K562 (cell line): ENCODE data around the gene ARMC9. TPM values are rescaled to one million over a fixed set of nuclear protein-coding genes. Genes with fewer than 3 reads are reported as not detected.

Experiments used
- ATAC-seq: fragments of 200-7000 bp; cut with Tn5 transposase; 3 replicates; pipeline ENCODE4 v1.9.1; 2020; ENCODE audit warnings: moderate library complexity
- BruUV-seq: library from RNA; stranded (reverse); fragments of 400-500 nt; replicated peaks from 2 replicates; lab custom pipeline; 2021; lab: Mats Ljungman, UMichigan
- CTCF ChIA-PET: fragments of 300-600 bp; formaldehyde crosslinking; extraction: SDS; loops from one replicate; lab custom pipeline; 2021; ENCODE audit warnings: low intra/inter-chr PET ratio; lab: Yijun Ruan, JAX
- POLR2A ChIA-PET: fragments of 300-600, 350-650 bp; sonication (Branson Sonifier 250); formaldehyde crosslinking; extraction: SDS; loops from one replicate; lab custom pipeline; 2021; ENCODE audit warnings: antibody characterized with exemption, inconsistent platforms; lab: Yijun Ruan, JAX
- DNase-seq, 4 experiments: peaks; one replicate each; pipeline versions ENCODE4 v3.0.0 to v3.0.0-alpha.2; 2011 to 2018; ENCODE audit warnings: low spot score in 3 of 4, mixed read lengths in 3 of 4; ENCODE audit errors: extremely low read depth in 1 of 4
- FAIRE-seq: peaks from 2 replicates; lab custom pipeline; 2011; peaks lifted over from hg19 to GRCh38; lab: Jason Lieb, UNC
- H2AFZ ChIP-seq: 2 replicates; pipeline ENCODE4 v1.6.0; 2011; ENCODE audit warnings: low read depth, low read length, control low read depth, inconsistent platforms
- H3K27ac ChIP-seq: fragments of 200-600 bp; 3 replicates; pipeline ENCODE4 v1.8.0; 2011; ENCODE audit warnings: low read depth, mild to moderate bottlenecking, control low read depth, inconsistent platforms, low read length, moderate library complexity, mixed read lengths; ENCODE audit errors: extremely low read depth
- H3K27me3 ChIP-seq, 2 experiments: fragments of 300-600 bp in 1 of 2; 2 replicates in 1 of 2; 3 replicates in 1 of 2; pipeline versions ENCODE4 v1.6.0 to v1.8.0; 2011; ENCODE audit warnings: inconsistent platforms in 2 of 2, low read length in 2 of 2, mild to moderate bottlenecking in 1 of 2, mixed read lengths in 1 of 2, moderate library complexity in 1 of 2; ENCODE audit not compliant: control insufficient read depth in 2 of 2, insufficient read depth in 2 of 2
- H3K36me3 ChIP-seq: fragments of 300-600 bp; 3 replicates; pipeline ENCODE4 v1.8.0; 2011; ENCODE audit warnings: mild to moderate bottlenecking, low read length, inconsistent platforms; ENCODE audit not compliant: control insufficient read depth, insufficient read depth
- H3K4me1 ChIP-seq, 2 experiments: fragments of 200-600 bp in 1 of 2; replicated peaks in 1 of 2; 2 replicates in 1 of 2; 3 replicates in 1 of 2; pipeline versions ENCODE4 v1.5.1 to v1.8.0; 2011; ENCODE audit warnings: inconsistent platforms in 2 of 2, low read length in 2 of 2, mild to moderate bottlenecking in 1 of 2, mixed read lengths in 1 of 2, moderate library complexity in 1 of 2; ENCODE audit not compliant: control insufficient read depth in 2 of 2, insufficient read depth in 2 of 2
- H3K4me2 ChIP-seq: 2 replicates; pipeline ENCODE4 v1.6.1; 2011; ENCODE audit warnings: low read length, control low read depth, inconsistent platforms, mixed read lengths; ENCODE audit not compliant: insufficient read depth
- H3K4me3 ChIP-seq: fragments of 200-600 bp; sonication (generic), shearing (Covaris generic); 2 replicates; pipeline ENCODE4 v1.5.1; 2016; ENCODE audit warnings: control low read depth, inconsistent platforms
- H3K79me2 ChIP-seq: fragments of 200-600 bp; 3 replicates; pipeline ENCODE4 v1.8.0; 2011; ENCODE audit warnings: low read length, inconsistent platforms; ENCODE audit not compliant: control insufficient read depth, insufficient read depth
- H3K9ac ChIP-seq, 2 experiments: 2 replicates each; pipeline versions ENCODE4 v1.6.0 to v1.6.1; 2011; ENCODE audit warnings: low read depth in 2 of 2, low read length in 2 of 2, control low read depth in 1 of 2, inconsistent platforms in 1 of 2, mild to moderate bottlenecking in 1 of 2, mixed read lengths in 1 of 2; ENCODE audit not compliant: insufficient read depth in 1 of 2
- H3K9me1 ChIP-seq: one replicate; pipeline ENCODE4 v1.6.0; 2011; ENCODE audit warnings: inconsistent platforms, mild to moderate bottlenecking, low read length, moderate library complexity; ENCODE audit not compliant: control insufficient read depth, insufficient read depth
- H3K9me3 ChIP-seq: replicated peaks from 2 replicates; pipeline ENCODE4 v1.5.1; 2011; ENCODE audit warnings: low read depth, low read length, inconsistent platforms; ENCODE audit not compliant: control insufficient read depth, insufficient read depth
- H4K20me1 ChIP-seq: replicated peaks from 2 replicates; pipeline ENCODE4 v1.6.1; 2011; ENCODE audit warnings: low read length, inconsistent platforms, mixed read lengths; ENCODE audit not compliant: control insufficient read depth, insufficient read depth
- ATF7 ChIP-seq: fragments of 450-650 bp; IDR thresholded peaks from 2 replicates; pipeline ENCODE4 v1.7.1; 2014; ENCODE audit warnings: mild to moderate bottlenecking, moderate library complexity
- CBFA2T3 ChIP-seq: fragments of 450-650 bp; IDR thresholded peaks from 2 replicates; pipeline ENCODE4 v1.6.1; 2017
- DPF2 ChIP-seq: fragments of 450-650 bp; IDR thresholded peaks from 2 replicates; pipeline ENCODE4 v1.6.1; 2016
- FOXK2 ChIP-seq, 2 experiments: fragments of 450-650 bp; IDR thresholded peaks in 1 of 2; conservative IDR thresholded peaks in 1 of 2; 2 replicates each; pipeline ENCODE4 v1.6.1; 2016; ENCODE audit warnings: low read depth in 2 of 2, mild to moderate bottlenecking in 1 of 2
- GABPB2 ChIP-seq: fragments of 250-450 bp; sonication (Bioruptor Pico); conservative IDR thresholded peaks from 2 replicates; pipeline ENCODE4 v1.5.1; 2021; ENCODE audit warnings: mild to moderate bottlenecking
- GATAD2B ChIP-seq: fragments of 450-650 bp; IDR thresholded peaks from 2 replicates; pipeline ENCODE4 v1.6.1; 2017; ENCODE audit warnings: mild to moderate bottlenecking, borderline replicate concordance
- GTF2E2 ChIP-seq: fragments of 200-800 bp; sonication (Bioruptor generic); IDR thresholded peaks from 2 replicates; pipeline ENCODE4 v1.6.1; 2016; ENCODE audit warnings: missing genetic modification characterization, missing compliant biosample characterization
- HIVEP1 ChIP-seq: fragments of 250-450 bp; sonication (Bioruptor Pico); IDR thresholded peaks from 2 replicates; pipeline ENCODE4 v1.4.0; 2020; ENCODE audit warnings: mild to moderate bottlenecking
- RBM34 ChIP-seq: fragments of 200-400 bp; formaldehyde crosslinking; IDR thresholded peaks from 2 replicates; pipeline ENCODE4 v1.6.1; 2018; ENCODE audit warnings: low read length, borderline replicate concordance; ENCODE audit not compliant: insufficient read depth
- SP1 ChIP-seq: sonication (generic); formaldehyde crosslinking; IDR thresholded peaks from 2 replicates; pipeline ENCODE4 v1.8.1; 2022; ENCODE audit warnings: mild to moderate bottlenecking, missing genetic modification reagents
- ZNF175 ChIP-seq: fragments of 200-800 bp; sonication (Bioruptor generic); IDR thresholded peaks from 2 replicates; pipeline ENCODE4 v1.6.1; 2016; ENCODE audit warnings: low read depth, mild to moderate bottlenecking, missing genetic modification characterization, missing compliant biosample characterization
- ZNF263 ChIP-seq: sonication (generic); formaldehyde crosslinking; IDR thresholded peaks from 2 replicates; pipeline ENCODE4 v1.8.0; 2022; ENCODE audit warnings: mild to moderate bottlenecking, missing genetic modification reagents, borderline replicate concordance
- ZNF583 ChIP-seq: fragments of 250-450 bp; sonication (Bioruptor Pico); IDR thresholded peaks from 2 replicates; pipeline ENCODE4 v1.4.0; 2020
- WGBS: fragments of 100-300 bp; shearing (Covaris generic); methylation state at CpG from one replicate; pipeline ENCODE4 v1.1.6; 2016; ENCODE audit warnings: low coverage, mixed read lengths; ENCODE audit not compliant: insufficient coverage; ENCODE audit errors: missing lambda C conversion rate; 5-methylcytosine and 5-hydroxymethylcytosine counted together
- in situ Hi-C: fragments of 300-500 bp; cut with MboI; formaldehyde crosslinking; loops from 4 replicates; pipeline ENCODE4 v1.15.0; 2018; ENCODE audit warnings: inconsistent platforms, mixed read lengths
- intact Hi-C: fragments of 100-400 bp; cut with micrococcal nuclease; formaldehyde crosslinking; loops from 2 replicates; pipeline ENCODE4 v1.14.2; 2022
- polyA plus RNA-seq, 8 experiments: library from polyadenylated mRNA; depleted of rRNA in 4 of 8; stranded (reverse) in 5 of 8; unstranded in 3 of 8; fragments of >200 nt; fragmentation: Nextera tagmentation in 2 of 8; fragmentation: Illumina TruSeq in 1 of 8; extraction: Ambion mirVana in 2 of 8; extraction: Trizol in 1 of 8; gene quantifications; 2 replicates each; pipeline versions ENCODE4 v1.2.1 to v1.2.3, GENCODE V29; 2011 to 2014; ENCODE audit warnings: inconsistent platforms in 1 of 8, missing spikeins in 1 of 8
- total RNA-seq, 7 experiments: library from RNA; depleted of rRNA in 6 of 7; stranded (reverse); fragments of >200 nt in 6 of 7; fragmentation: Illumina TruSeq in 2 of 7; extraction: Trizol in 2 of 7; gene quantifications; 2 replicates each; pipeline versions ENCODE4 v1.2.1 to v1.2.3, GENCODE V29; 2011 to 2021; ENCODE audit warnings: low replicate concordance in 1 of 7
- TF ChIP-seq, protein P1 (sequence below): fragments of 250-450 bp; sonication (Bioruptor Pico); IDR thresholded peaks from 2 replicates; pipeline ENCODE4 v1.4.0; 2020; ENCODE audit warnings: mild to moderate bottlenecking, moderate library complexity
- TF ChIP-seq, protein P2 (sequence below), 2 experiments: IDR thresholded peaks; 2 replicates each; pipeline ENCODE4 v1.6.1; 2012; ENCODE audit warnings: improper control_type of control experiment in 2 of 2, low read depth in 2 of 2, low read length in 2 of 2, borderline replicate concordance in 1 of 2
- TF ChIP-seq, protein P3 (sequence below): fragments of 450-650 bp; formaldehyde crosslinking; IDR thresholded peaks from 2 replicates; pipeline ENCODE4 v1.4.0; 2020; ENCODE audit warnings: mild to moderate bottlenecking, moderate library complexity

The ARMC9 gene
- total and polyA plus RNA-seq, 9 of the 15 experiments (the other 6 are each of a cell fraction or from before 2014, with no cell fraction given) = 0.36 to 2.3 (median 1.1) TPM

DNA sequence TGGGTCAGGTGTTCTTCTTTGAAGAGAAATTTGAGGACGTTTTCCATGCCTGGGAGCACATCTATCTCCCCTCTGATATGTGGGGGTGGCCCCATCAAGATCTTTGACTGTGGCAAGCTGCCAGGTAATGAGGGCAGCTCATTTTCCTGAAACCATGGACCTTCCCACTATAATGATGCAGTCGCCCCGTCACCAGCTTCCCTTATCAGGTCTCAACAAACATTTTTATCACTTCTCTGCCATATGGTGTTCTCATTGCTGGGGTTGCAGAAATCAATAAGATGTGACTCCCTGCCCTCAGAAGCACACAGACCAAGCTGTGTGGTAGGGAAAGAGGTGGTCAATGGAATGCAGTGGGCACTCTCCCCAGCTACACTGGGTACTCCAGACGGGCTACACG lies 148.7 kb downstream of the ARMC9 start:
- intact Hi-C loops = no loop called here
- FAIRE-seq (no peak), ATAC-seq (no peak), DNase-seq (peak in 3 of 4 experiments; percentile 37 to 60 (median 50))
- Histone ChIP-seq H3K36me3 (no peaks in the 10 kb centered on the region), H4K20me1 (no peaks in the 10 kb centered on the region), H2AFZ (no peak overlapping the region), H3K4me1 (peaks cover 0 to 5% of the 10 kb centered on the region in 2 experiments; a peak in 3 of 5 replicates), H3K9ac (no peak overlapping the region), H3K27me3 (peaks cover 4 to 5% of the 10 kb centered on the region in 2 experiments; a peak in 3 of 5 replicates), H3K27ac (no peak overlapping the region), H3K9me1 (no peaks in the 10 kb centered on the region), H3K79me2 (no peaks in the 10 kb centered on the region), H3K4me3 (no peak overlapping the region), H3K9me3 (peaks cover 1% of the 10 kb centered on the region; the same call in 1 of the 2 replicates), H3K4me2 (no peak overlapping the region)
- BruUV-seq = no TSS peak
- in situ Hi-C loops = no loop called here
- ChIA-PET POLR2A (interaction anchor here (0.6 to 1.7 kb wide), 2 partner anchors 9 to 11 kb away, joined by 3 to 5 read pairs; no protein-coding TSS in a partner anchor), CTCF (no interaction called here)
- 2% methylated on average over 5 of the region's 5 CpGs for WGBS
- TF ChIP-seq GABPB2 (CRISPR knock-in tag) (no peak), ATF7 (0 out of 2 replicates have a peak, but pooled peaks have one; percentile 14), DPF2 (no peak), ZNF175 (CRISPR knock-in tag) (no peak), FOXK2 (conservative IDR thresholded peaks at IDR 0.05 in 1 of 2, IDR thresholded peaks at IDR 0.05 in 1 of 2; ENCODE audit: low read depth in 2 of 2) (no peak), SP1 (CRISPR knock-in tag) (no peak), ZNF583 (CRISPR knock-in tag) (no peak), CBFA2T3 (peak; percentile 75), GTF2E2 (tag) (no peak), RBM34 (no peak), ZNF263 (CRISPR knock-in tag) (no peak), GATAD2B (no peak), HIVEP1 (CRISPR knock-in tag) (no peak)
- TF ChIP-seq, protein P1, sequence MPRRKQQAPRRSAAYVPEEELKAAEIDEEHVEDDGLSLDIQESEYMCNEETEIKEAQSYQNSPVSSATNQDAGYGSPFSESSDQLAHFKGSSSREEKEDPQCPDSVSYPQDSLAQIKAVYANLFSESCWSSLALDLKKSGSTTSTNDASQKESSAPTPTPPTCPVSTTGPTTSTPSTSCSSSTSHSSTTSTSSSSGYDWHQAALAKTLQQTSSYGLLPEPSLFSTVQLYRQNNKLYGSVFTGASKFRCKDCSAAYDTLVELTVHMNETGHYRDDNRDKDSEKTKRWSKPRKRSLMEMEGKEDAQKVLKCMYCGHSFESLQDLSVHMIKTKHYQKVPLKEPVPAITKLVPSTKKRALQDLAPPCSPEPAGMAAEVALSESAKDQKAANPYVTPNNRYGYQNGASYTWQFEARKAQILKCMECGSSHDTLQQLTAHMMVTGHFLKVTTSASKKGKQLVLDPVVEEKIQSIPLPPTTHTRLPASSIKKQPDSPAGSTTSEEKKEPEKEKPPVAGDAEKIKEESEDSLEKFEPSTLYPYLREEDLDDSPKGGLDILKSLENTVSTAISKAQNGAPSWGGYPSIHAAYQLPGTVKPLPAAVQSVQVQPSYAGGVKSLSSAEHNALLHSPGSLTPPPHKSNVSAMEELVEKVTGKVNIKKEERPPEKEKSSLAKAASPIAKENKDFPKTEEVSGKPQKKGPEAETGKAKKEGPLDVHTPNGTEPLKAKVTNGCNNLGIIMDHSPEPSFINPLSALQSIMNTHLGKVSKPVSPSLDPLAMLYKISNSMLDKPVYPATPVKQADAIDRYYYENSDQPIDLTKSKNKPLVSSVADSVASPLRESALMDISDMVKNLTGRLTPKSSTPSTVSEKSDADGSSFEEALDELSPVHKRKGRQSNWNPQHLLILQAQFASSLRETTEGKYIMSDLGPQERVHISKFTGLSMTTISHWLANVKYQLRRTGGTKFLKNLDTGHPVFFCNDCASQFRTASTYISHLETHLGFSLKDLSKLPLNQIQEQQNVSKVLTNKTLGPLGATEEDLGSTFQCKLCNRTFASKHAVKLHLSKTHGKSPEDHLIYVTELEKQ (CRISPR knock-in tag) = no peak
- TF ChIP-seq, protein P2, sequence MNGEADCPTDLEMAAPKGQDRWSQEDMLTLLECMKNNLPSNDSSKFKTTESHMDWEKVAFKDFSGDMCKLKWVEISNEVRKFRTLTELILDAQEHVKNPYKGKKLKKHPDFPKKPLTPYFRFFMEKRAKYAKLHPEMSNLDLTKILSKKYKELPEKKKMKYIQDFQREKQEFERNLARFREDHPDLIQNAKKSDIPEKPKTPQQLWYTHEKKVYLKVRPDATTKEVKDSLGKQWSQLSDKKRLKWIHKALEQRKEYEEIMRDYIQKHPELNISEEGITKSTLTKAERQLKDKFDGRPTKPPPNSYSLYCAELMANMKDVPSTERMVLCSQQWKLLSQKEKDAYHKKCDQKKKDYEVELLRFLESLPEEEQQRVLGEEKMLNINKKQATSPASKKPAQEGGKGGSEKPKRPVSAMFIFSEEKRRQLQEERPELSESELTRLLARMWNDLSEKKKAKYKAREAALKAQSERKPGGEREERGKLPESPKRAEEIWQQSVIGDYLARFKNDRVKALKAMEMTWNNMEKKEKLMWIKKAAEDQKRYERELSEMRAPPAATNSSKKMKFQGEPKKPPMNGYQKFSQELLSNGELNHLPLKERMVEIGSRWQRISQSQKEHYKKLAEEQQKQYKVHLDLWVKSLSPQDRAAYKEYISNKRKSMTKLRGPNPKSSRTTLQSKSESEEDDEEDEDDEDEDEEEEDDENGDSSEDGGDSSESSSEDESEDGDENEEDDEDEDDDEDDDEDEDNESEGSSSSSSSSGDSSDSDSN (IDR thresholded peaks at IDR 0.05; ENCODE audit: borderline replicate concordance in 1 of 2, low read depth in 2 of 2, low read length in 2 of 2) = no peak
- TF ChIP-seq, protein P3, sequence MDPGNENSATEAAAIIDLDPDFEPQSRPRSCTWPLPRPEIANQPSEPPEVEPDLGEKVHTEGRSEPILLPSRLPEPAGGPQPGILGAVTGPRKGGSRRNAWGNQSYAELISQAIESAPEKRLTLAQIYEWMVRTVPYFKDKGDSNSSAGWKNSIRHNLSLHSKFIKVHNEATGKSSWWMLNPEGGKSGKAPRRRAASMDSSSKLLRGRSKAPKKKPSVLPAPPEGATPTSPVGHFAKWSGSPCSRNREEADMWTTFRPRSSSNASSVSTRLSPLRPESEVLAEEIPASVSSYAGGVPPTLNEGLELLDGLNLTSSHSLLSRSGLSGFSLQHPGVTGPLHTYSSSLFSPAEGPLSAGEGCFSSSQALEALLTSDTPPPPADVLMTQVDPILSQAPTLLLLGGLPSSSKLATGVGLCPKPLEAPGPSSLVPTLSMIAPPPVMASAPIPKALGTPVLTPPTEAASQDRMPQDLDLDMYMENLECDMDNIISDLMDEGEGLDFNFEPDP = no peak
